Astrocyte (in vitro differentiated cells and primary cell): Measurements from ENCODE around the gene GNAQ. TPM values are rescaled to one million over a fixed set of nuclear protein-coding genes. Genes with fewer than 3 reads are reported as not detected.

Source experiments
- DNase-seq: peaks from one replicate; pipeline ENCODE4 v3.0.0-alpha.2; 2010; ENCODE audit warnings: low read depth
- FAIRE-seq: peaks from 2 replicates; lab custom pipeline; 2011; peaks lifted over from hg19 to GRCh38; lab: Jason Lieb, UNC
- H2AFZ ChIP-seq: 2 replicates; pipeline ENCODE4 v1.6.0; 2012; ENCODE audit warnings: low read depth, low read length, inconsistent platforms
- H3K27ac ChIP-seq: 2 replicates; pipeline ENCODE4 v1.5.1; 2011; ENCODE audit warnings: low read depth, low read length, inconsistent platforms
- H3K27me3 ChIP-seq: 2 replicates; pipeline ENCODE4 v1.6.0; 2011; ENCODE audit warnings: low read length, inconsistent platforms; ENCODE audit not compliant: insufficient read depth
- H3K36me3 ChIP-seq: 2 replicates; pipeline ENCODE4 v1.5.1; 2011; ENCODE audit warnings: low read length, inconsistent platforms; ENCODE audit not compliant: insufficient read depth
- H3K4me1 ChIP-seq: 2 replicates; pipeline ENCODE4 v1.5.1; 2011; ENCODE audit warnings: low read length, inconsistent platforms; ENCODE audit not compliant: insufficient read depth
- H3K4me2 ChIP-seq: 2 replicates; pipeline ENCODE4 v1.6.0; 2012; ENCODE audit warnings: low read length, inconsistent platforms
- H3K4me3 ChIP-seq: 2 replicates; pipeline ENCODE4 v1.5.1; 2011; ENCODE audit warnings: low read depth, mild to moderate bottlenecking, low read length, inconsistent platforms; ENCODE audit not compliant: insufficient read depth
- H3K79me2 ChIP-seq: 2 replicates; pipeline ENCODE4 v1.6.0; 2012; ENCODE audit warnings: mild to moderate bottlenecking, low read length, inconsistent platforms; ENCODE audit not compliant: insufficient read depth
- H3K9ac ChIP-seq: 2 replicates; pipeline ENCODE4 v1.6.0; 2012; ENCODE audit warnings: mild to moderate bottlenecking, low read length, inconsistent platforms
- H3K9me3 ChIP-seq: 2 replicates; pipeline ENCODE4 v1.5.1; 2012; ENCODE audit warnings: low read depth, mild to moderate bottlenecking, low read length, inconsistent platforms; ENCODE audit not compliant: insufficient read depth
- H4K20me1 ChIP-seq: 2 replicates; pipeline ENCODE4 v1.6.0; 2012; ENCODE audit warnings: low read length, inconsistent platforms; ENCODE audit not compliant: insufficient read depth
- H3K27ac Mint-ChIP-seq: one replicate; pipeline ENCODE4 v1.8.0; 2021; ENCODE audit warnings: mild to moderate bottlenecking, mixed read lengths; ENCODE audit not compliant: unreplicated experiment
- H3K27me3 Mint-ChIP-seq: one replicate; pipeline ENCODE4 v1.8.0; 2021; ENCODE audit warnings: low read depth, mixed read lengths; ENCODE audit not compliant: unreplicated experiment
- H3K36me3 Mint-ChIP-seq: one replicate; pipeline ENCODE4 v1.8.0; 2021; ENCODE audit warnings: low read depth, mixed read lengths; ENCODE audit not compliant: unreplicated experiment
- H3K4me1 Mint-ChIP-seq: one replicate; pipeline ENCODE4 v1.8.0; 2021; ENCODE audit warnings: low read depth, mixed read lengths; ENCODE audit not compliant: unreplicated experiment
- H3K4me3 Mint-ChIP-seq: one replicate; pipeline ENCODE4 v1.8.0; 2021; ENCODE audit warnings: mild to moderate bottlenecking, moderate library complexity, mixed read lengths; ENCODE audit not compliant: unreplicated experiment
- H3K9me3 Mint-ChIP-seq: one replicate; pipeline ENCODE4 v1.8.0; 2021; ENCODE audit warnings: mild to moderate bottlenecking, mixed read lengths; ENCODE audit not compliant: unreplicated experiment
- CTCF ChIP-seq: IDR thresholded peaks from 2 replicates; pipeline ENCODE4 v1.5.1; 2011; ENCODE audit warnings: low read depth, mild to moderate bottlenecking, inconsistent platforms, low read length, moderate library complexity; ENCODE audit not compliant: insufficient read depth
- EZH2 ChIP-seq: IDR thresholded peaks from 2 replicates; pipeline ENCODE4 v1.6.1; 2012; ENCODE audit warnings: mild to moderate bottlenecking, low read length, inconsistent platforms; ENCODE audit not compliant: insufficient read depth
- total RNA-seq: library from RNA; stranded (reverse); gene quantifications from 2 replicates; pipeline ENCODE4 v1.2.1, GENCODE V29; 2021

The GNAQ gene
- total RNA-seq, 1 donor from 2014 or later, result 74.9 TPM

GRCh38 chr9:77949751-77950436 is 81.7 kb downstream of the GNAQ start:
- H3K9me3 Mint-ChIP-seq, result no peaks in the 10 kb centered on the region
- H3K36me3 ChIP-seq, result no peaks in the 10 kb centered on the region

DNA sequence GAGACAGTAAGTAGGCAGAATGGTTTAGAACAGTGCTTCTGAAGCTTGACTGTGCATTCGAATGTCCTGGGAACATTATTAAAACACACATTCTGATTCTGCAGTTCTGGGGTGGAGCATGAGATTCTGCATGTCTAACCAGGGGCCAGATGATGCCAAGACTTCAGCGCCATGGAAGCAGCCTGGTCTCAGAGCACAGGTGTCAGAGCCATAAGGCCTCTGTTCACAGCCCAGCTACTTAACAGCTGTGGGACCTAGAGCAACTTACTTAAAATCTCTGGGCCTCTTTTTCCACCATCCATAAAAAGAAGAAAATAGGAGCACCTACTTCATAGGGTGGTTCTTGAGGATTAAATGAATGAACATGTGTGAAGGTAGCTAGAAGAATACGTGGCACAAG is 84.0 kb downstream of the GNAQ start:
- Histone ChIP-seq H3K9ac (no peak overlapping the region), H3K9me3 (no peaks in the 10 kb centered on the region), H3K4me1 (peaks cover 13% of the 10 kb centered on the region), H4K20me1 (peaks cover 82% of the 10 kb centered on the region), H3K36me3 (no peaks in the 10 kb centered on the region), H2AFZ (no peak overlapping the region), H3K27me3 (no peaks in the 10 kb centered on the region), H3K79me2 (peaks cover 81% of the 10 kb centered on the region), H3K4me3 (no peak overlapping the region), H3K4me2 (no peak overlapping the region), H3K27ac (no peak overlapping the region)
- no peak overlapping the region for H3K4me3 Mint-ChIP-seq
- H3K4me1 Mint-ChIP-seq, result peaks cover 47% of the 10 kb centered on the region
- DNase-seq (no peak), FAIRE-seq (no peak)
- TF ChIP-seq EZH2 (no peak), CTCF (no peak)
- H3K36me3 Mint-ChIP-seq, result peaks cover 1% of the 10 kb centered on the region
- H3K9me3 Mint-ChIP-seq, result no peaks in the 10 kb centered on the region
- no peaks in the 10 kb centered on the region for H3K27me3 Mint-ChIP-seq
- no peak overlapping the region for H3K27ac Mint-ChIP-seq

More at GRCh38 chr9:77949751-77950436, 81.7 kb downstream of the GNAQ start:
- DNase-seq (no peak), FAIRE-seq (no peak)
- Histone ChIP-seq H3K9ac (no peak overlapping the region), H3K79me2 (peaks cover 82% of the 10 kb centered on the region), H3K27me3 (no peaks in the 10 kb centered on the region), H3K4me1 (peaks cover 26% of the 10 kb centered on the region), H3K9me3 (no peaks in the 10 kb centered on the region), H2AFZ (no peak overlapping the region), H4K20me1 (peaks cover 82% of the 10 kb centered on the region), H3K27ac (no peak overlapping the region), H3K4me2 (no peak overlapping the region), H3K4me3 (no peak overlapping the region)
- no peak overlapping the region for H3K4me3 Mint-ChIP-seq
- no peaks in the 10 kb centered on the region for H3K27me3 Mint-ChIP-seq
- H3K36me3 Mint-ChIP-seq, result peaks cover 1% of the 10 kb centered on the region
- TF ChIP-seq CTCF (no peak), EZH2 (no peak)
- peaks cover 52% of the 10 kb centered on the region for H3K4me1 Mint-ChIP-seq
- H3K27ac Mint-ChIP-seq, result no peak overlapping the region

DNA sequence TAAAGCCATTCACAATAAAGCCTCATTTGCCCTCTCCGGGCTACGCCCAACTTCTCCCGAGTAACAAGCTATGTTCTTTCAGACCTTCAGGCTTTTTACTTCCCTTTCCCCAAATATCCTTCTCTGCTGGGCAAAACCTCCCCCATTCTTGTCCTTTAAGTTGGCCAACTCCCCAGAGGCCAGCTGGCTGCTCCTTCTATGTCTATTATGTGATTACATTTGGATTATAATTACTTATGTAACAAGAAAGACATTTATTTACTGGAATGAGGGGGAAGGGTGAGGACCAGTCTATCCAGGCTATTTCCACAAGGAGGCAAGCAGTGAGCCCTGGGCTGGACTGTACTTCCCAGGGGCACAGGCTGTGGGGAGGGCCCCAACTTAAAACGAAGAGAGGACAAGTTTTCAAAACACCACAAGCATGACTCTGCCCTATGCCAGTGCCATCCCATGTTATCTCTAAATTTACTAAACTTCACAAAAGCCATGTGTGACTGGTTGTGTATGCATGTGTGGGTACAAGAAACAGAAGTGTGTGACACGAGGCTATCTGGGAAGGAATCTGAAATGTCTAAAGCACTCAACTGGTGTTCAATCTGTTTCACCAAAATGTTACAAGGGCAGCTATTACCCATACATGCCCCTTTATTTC is 84.5 kb downstream of the GNAQ start:
- Mint-ChIP-seq H3K9me3 (no peaks in the 10 kb centered on the region), H3K27me3 (no peaks in the 10 kb centered on the region), H3K4me3 (peak overlapping the region; percentile 64), H3K4me1 (peaks cover 46% of the 10 kb centered on the region), H3K36me3 (peaks cover 1% of the 10 kb centered on the region), H3K27ac (no peak overlapping the region)
- Histone ChIP-seq H3K36me3 (no peaks in the 10 kb centered on the region), H3K4me1 (peaks cover 11% of the 10 kb centered on the region), H3K27ac (no peak overlapping the region), H3K79me2 (peaks cover 78% of the 10 kb centered on the region), H3K9ac (no peak overlapping the region), H3K27me3 (no peaks in the 10 kb centered on the region), H3K9me3 (no peaks in the 10 kb centered on the region), H3K4me2 (no peak overlapping the region), H3K4me3 (no peak overlapping the region), H4K20me1 (peaks cover 82% of the 10 kb centered on the region), H2AFZ (no peak overlapping the region)
- TF ChIP-seq CTCF (no peak), EZH2 (no peak)
- DNase-seq (no peak), FAIRE-seq (no peak)
